NCI-H2196 (cell line): ENCODE data around the gene WNT3A.
"Not testable (repeated sequence)": the region's sequence is repeated elsewhere in the genome, so short reads cannot be mapped to it uniquely, and the experiment has no call there.

Source experiments
- DNase-seq: peaks from one replicate; lab custom pipeline; 2025; ENCODE audit not compliant: unreplicated experiment; lab: John Stamatoyannopoulos, UW

WNT3A gene, protein sequence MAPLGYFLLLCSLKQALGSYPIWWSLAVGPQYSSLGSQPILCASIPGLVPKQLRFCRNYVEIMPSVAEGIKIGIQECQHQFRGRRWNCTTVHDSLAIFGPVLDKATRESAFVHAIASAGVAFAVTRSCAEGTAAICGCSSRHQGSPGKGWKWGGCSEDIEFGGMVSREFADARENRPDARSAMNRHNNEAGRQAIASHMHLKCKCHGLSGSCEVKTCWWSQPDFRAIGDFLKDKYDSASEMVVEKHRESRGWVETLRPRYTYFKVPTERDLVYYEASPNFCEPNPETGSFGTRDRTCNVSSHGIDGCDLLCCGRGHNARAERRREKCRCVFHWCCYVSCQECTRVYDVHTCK

DNA sequence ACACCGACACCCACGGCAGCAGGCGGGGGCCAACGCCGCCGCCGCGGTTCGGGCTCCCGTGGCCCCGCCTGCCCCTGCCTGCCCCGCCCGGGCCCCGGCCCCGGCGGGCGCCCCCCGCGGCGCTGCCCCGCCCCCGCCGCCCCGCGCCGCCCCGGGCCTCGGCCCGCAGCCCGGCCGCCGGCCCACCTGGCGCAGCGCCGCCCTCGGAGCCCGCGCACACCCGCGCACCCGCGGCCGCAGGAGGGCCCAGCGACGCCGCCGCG is at the start of gene WNT3A:
Gene WNT3A (plus strand): TSS at position 213 of the 263 bp plus-strand sequence. CDS start 131 bp downstream, outside the sequence.
- DNase-seq = no peak

DNA sequence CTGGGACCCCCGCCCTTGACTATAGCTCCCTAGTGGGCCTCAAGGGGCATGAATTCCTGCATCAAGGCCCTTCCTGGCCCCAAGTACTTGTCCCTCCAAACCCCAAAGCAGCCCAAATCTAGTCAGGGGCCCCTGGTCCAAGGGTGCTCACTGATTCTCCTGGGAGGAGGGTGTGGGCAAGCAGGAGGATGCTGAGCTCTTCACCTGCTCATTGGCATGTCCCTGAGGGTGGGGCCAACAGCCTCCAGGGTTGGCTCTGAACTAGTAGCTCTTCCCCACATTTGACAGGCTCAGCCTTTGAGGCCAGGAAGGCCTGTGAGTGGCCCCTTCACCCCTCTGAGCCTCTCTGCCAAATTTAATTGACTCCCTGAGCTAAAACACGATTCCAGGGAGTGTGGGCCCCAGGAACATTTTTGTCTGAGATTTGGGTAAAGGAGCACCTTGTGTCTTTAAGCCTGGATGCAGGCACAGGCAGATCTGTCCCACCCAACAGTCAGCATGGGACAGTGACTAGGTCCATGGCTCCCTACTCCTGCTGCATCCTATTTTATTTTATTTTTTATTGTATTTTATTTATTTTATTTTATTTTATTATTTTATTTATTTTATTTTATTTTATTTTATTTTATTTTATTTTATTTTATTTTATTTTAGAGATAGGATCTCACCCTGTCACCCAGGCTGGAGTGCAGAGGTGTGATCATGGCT is 48.0 kb upstream of the WNT3A start:
- no peak for DNase-seq

DNA sequence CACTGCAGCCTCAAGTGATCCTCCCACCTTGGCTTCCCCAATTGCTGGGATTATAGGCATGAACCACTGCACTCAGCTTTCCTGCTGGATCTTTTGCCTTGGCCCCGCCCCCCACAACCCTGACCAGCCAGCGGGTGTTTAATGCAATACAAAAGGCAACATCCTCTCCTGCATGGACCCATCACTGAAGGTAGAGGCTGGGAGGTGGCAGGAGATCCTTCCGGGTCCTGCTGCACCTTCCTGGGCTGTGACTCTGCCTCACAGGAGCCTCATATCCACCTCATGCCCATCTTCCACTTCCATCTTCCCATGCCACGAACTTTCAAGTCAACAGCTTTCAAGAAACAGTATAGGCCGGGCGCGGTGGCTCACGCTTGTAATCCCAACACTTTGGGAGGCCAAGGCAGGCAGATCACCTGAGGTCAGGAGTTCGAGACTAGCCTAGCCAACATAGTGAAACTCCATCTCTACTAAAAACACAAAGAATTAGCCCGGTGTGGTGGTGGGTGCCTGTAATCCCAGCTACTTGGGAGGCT is 47.4 kb upstream of the WNT3A start:
- DNase-seq = no peak

DNA sequence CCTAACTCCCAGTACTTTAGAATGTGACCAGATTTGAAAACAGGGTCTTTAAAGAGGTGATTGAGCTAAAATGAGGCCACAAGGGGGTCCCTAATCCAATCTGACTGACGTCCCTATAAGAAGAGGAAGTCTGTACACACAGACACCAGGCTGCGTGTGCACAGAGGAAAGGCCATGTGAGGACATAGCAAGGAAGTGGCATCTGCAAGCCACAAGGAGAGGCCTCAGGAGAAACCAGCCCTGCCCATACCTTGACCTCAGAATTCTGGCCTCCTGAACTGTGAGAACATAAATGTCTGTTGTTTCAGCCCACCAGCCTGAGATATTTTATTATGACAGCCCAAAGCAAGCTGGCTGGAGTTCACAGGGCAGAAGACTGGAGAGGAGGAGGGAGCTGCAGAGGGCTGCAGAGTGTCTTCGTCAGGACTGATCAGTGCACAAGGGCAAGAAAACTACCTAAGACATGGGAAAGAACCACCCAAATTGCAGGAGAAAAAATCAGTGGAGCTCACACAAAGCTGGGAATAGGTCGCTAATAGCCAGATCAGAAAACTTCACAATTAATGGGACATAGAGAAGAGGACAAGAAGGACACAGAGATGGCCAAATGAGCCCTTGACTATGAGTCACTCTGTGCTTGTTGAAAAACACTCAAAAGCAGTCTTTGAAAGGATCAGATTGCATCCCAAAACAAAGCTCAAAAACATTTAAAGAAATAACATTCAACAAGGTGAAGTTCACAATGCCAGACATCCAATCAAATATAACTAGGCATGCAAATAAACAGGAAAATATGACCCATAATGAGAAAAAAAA is 44.9 kb upstream of the WNT3A start:
- DNase-seq = no peak

DNA sequence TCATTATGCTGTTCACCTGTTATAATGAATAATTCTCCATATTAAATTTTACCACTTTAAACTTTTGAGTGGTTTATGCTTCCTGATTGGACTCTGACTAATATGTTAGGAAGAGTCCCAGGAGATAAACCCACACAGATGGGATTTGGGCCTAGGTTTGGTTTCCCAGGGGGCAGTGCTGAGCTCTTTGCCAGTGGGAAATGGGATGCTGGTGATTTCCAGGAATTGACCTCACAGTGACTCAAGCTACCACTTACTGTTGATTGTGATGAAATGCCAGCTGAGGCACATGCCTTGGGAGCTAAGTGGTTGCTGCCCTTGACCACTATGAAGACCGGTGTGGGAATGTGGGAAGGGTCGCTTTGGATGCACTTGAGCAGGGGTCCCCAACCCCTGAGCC is 40.1 kb upstream of the WNT3A start:
- not testable (repeated sequence) for DNase-seq

DNA sequence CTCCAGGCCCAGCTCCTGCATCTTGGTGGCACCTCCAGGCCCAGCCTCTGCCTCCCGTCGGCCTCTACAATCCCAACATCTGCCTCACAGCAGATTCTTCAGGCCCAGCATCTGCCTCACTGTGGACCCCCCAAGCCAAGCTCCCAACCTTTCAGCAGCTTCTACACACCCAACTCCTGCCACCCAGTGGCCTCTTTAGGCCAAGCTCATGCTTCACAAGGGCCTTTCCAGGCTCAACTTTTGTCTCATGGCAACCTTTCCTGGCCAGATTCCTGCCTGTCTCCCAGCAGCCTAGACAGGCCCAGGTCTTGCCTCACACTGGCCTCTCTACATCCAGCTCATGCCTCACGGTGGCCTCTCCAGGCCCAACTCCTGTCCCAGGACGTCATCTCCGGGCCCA is 39.0 kb upstream of the WNT3A start:
- DNase-seq = not testable (repeated sequence)

DNA sequence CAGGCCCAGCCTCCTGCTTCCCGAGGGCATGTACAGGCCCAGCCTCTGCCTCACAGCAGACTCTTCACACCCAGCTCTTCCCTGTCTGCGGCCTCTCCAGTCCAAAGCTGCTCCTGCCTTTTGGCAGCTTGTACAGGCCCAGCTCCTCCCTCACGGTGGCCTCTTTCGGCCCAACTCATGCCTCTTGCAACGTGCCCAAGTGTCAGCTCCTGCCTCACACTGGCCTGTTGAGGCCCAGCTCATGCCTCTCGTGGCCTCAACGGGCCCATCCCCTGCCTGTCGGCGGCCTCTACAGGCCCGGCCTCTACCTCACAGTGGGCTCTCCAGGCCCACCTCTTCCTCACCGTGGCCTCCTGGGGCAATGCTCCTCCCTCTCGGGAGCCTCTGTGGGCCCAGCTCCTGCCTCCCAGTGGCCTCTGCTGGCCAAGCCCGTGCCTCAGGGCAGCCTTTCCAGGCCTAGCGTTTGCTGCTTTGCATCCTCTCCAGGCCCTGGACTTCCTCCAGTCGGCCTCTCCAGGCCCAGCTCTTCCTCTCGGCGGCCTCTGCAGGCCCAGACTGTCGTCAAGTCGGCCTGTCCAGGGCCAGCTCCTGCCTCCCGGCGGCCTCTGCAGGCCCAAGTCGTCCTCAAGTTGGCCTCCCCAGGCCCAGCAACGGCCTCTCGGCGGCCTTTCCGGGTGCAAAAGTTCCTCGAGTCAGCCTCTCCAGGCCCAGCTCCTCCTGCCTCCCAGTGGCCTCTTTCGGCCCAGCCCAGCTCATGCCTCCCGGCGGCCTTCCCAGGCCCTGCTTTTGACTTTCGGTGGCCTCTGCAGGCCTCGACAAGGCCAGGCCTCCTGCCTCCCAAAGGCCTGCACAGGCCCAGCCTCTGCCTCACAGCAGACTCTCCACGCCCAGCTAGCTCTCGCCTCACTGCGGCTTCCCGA is 36.5 kb upstream of the WNT3A start:
- not testable (repeated sequence) for DNase-seq

DNA sequence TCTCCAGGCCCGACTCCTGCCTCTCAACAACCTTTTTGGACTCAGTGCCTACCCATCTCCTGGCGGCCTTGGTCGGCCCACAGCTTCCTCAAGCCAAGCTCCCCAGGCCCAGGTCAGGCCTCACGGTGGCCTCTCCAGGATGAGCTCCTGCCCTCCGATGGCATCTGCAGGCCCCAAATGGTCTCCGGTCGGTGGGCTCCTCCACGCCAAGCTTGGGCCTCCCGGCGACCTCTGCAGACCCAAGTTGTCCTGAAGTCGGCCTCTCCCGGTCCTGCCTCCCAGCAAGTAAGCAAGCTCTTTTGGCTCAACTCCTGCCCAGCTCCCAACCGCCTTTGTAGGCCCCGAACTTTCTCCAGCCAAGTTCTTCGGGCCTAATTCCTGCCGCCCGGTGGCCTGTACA is 35.6 kb upstream of the WNT3A start:
- not testable (repeated sequence) for DNase-seq

DNA sequence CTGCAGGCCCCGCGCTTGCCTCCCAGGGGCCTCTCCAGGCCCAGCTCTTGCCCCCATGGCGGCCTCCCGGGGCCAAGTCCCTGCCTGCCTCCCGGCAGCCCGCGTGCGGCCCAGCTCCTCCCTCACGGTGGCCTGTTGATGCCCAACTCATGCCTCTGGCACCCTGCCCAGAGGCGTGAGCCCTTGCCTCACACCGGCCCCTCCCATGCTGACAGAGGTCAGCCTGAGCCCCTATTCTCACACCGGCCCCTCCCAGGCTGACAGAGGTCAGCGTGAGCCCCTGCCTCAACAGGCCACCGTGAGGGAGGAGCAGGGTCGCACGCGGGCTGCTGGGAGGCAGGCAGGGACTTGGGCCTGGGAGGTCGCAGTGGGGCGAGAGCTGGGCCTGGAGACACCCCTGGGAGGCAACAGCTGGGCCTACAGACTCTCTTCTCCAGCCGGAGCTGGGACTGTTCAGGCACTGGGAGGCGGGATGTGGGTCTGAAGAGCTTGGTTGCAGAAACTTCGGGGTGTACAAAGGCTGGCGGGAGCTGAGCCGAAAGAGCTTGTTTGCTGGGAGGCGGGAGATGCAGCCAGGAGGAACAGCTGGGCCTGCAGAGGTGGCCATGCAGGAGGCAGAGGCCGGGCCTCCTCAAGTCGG is 35.0 kb upstream of the WNT3A start:
- not testable (repeated sequence) for DNase-seq

DNA sequence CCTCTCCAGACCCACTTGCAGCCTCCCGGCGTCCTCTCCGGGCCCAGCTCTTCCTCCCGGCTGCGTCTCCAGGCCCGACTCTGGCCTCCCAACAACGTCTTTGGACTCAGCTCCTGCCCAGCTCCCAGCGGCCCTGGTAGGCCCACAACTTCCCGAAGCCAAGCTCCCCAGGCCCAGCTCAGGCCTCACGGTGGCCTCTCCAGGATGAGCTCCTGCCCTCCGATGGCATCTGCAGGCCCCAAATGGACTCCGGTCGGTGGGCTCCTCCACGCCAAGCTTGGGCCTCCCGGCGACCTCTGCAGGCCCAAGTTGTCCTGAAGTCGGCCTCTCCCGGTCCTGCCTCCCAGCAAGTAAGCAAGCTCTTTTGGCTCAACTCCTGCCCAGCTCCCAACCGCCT is 34.5 kb upstream of the WNT3A start:
- not testable (repeated sequence) for DNase-seq

DNA sequence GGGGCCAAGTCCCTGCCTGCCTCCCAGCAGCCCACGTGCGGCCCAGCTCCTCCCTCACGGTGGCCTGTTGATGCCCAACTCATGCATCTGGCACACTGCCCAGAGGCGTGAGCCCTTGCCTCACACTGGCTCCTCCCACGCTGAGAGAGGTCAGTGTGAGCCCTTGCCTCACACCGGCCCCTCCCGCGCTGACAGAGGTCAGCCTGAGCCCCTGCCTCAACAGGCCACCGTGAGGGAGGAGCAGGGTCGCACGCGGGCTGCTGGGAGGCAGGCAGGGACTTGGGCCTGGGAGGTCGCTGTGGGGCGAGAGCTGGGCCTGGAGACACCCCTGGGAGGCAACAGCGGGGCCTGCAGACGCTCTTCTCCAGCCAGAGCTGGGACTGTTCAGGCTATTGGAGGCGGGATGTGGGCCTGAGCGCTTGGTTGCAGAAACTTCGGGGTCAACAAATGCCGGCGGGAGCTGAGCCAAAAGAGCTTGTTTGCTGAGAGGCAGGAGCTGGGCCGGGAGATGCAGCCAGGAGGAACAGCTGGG is 33.9 kb upstream of the WNT3A start:
- not testable (repeated sequence) for DNase-seq

DNA sequence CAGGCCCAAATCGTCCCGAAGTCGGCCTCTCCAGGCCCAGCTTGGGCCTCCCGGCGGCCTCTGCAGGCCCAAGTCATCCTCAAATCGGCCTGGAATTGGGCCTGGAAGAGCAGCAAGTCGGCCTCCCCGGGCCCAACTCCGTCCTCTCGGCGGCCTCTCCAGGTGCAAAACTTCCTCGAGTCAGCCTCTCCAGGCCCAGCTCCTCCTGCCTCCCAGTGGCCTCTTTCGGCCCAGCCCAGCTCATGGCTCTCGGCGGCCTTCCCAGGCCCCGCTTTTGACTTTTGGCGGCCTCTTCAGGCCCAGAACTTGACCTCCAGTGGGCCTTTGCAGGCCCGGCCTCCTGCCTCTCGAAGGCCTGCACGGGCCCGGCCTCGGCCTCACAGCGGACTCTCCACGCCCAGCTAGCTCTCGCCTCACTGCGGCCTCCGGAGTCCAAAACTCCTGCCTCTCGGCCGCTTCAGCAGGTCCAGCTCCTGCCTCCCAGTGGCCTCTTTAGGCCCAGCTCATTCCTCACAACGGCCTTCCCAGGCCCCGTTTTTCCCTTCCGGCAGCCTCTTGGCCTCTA is 33.0 kb upstream of the WNT3A start:
- DNase-seq = not testable (repeated sequence)

DNA sequence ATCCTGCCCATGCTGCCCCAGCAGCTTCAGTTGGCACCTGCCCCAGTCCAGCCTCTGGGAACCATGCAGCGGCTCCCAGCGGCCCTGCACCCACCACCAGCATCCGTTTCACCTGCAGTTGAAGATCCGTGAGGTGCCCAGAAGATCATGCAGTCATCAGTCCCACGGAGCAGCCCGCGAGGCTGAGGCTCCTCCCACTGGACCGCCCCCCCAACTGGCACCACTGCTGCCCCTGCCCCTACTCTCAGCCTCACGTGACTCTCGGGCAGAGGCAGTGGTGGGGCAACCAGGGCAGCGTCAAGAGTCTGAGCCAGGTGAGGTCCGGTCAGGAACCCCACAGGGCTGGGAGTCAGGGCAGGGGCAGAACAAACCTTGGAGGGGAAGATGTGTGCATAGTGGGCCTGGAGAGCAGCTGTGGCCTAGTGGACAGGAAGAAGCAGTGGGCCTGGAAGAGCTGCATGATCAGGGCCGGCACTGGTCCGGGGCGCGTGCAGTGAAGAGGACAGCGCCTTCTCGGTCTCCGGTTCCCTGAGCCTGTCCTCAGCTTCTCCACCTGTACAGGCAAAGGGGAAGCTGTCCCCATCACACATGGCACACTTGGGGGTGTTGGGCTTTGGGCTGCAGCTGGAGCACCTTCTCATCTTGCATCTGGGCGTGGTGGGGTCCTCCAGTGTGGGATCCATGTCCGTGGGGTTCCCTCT is 31.1 kb upstream of the WNT3A start:
- not testable (repeated sequence) for DNase-seq

DNA sequence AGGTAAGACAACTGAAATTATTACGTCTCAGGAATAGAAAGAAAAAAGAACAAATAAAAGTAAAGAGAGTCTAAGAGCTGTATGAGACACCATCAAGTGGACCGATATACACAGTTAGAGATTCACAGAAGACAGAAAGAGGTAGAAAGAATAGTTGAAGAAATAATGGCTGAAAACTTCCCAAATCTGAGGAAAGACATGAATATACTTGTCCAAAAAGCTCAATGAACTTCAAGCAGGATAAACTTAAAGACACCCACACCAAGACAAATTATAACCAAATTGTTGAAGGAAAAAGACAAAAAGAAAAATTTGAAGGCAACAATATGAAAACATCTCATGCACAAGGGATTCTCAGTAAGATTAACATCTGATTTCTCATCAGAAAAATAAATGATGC is 19.6 kb upstream of the WNT3A start:
- no peak for DNase-seq

DNA sequence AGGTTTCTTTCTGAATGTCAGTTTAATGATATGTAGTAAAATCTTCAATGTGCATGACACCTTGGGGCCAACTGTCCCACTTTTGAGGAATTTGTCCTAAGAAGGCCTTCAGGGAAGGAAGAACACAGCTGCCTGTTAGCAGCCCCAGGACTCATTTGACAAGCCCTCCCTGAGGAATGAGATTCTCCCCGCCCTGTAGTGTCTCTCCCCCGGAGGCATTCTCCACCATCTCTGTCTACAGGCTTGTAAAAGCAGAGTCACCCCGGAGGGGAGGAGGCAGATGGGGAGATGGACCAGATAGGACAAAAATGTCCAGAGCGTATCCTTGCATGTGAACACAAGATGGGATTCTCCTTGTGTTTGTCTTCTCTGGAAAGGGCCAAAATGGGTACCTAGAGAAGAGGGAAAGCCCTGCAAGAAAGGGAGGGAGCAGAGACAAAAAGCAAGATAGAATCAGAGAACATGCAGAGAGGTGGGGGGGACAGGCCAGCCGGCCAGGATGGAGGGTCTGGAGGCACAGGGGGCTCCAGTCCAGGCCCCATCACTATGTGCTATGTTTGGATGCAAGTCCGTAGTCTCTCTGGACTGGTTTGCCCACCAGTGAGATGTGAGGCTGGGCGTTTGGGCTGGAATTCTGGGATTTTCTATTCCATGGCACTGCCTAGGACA is 12.0 kb upstream of the WNT3A start:
- DNase-seq = no peak

DNA sequence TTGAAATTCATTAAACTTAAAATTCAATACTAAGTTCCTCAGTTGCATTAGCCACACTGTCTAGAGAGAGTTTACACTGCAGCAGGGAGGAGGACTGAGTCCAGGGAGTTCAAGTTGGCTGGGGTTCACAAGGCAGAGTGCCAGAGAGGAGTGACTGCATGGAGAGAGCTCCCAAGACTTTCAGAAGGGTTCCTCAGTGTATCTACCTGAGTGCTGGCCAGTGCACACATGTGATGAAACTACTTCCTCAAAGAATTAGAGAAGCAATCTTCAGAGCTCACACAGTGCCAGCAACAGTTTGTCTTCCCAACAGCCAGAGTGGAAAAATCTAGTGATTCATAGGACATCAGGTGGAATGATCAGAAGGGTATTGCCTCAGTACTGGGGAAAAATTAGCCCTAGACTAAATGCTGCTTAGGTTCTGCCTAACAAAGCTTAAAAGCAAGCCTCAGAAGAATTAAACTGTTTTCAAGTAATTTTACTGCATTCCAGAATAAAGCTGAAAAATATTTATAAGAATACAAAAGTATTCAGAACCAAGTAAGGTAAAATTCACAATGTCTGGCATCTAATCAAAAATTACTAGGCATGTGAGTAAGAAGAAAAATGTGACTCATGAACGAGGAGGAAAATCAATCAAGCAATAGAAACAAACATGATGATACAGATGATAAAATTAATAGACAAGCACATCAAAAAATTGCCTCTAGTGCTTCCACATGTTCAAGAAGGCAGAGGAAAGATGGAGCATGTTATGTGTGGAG is 10.4 kb upstream of the WNT3A start:
- no peak for DNase-seq

DNA sequence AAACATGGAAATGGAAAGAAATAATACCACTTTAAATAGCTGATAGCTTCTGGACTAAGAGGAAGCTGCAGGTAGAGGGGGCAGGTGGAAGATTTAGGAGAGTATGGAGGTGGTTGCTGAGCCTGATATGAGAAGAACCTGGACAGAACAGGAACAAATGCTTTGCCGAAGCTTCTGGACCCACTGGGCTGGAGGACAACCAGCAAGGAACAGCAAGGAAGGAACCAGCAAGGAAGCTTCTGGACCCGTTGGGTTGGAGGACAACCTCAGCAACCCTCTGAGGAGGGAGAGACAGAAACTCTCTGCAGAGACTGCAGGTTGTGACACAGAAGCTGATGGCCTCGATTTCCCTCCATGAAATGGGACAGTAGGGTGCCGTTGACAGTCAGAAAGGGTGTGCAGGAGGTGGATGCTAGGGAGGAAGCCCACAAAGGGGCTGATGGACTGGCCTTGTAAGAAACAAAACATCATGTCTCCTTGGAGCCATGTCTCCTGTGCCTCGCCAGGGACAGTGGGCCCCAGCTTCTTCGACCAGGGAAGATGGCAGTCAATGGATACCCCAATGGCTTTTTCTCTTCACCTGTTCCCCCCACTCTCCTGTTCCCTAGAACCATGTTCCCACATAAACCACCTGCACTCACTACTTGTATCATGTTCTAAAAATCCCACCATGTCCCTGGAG is 8.3 kb upstream of the WNT3A start:
- no peak for DNase-seq
